ENCODE results near the gene ARHGAP22. TPM values are rescaled to one million over a fixed set of nuclear protein-coding genes. Genes with fewer than 3 reads are reported as not detected.

ARHGAP22 gene
- polyA plus RNA-seq, 1 of the 3 experiments (the other 2 are of a cell fraction) = 12.4 TPM

DNA sequence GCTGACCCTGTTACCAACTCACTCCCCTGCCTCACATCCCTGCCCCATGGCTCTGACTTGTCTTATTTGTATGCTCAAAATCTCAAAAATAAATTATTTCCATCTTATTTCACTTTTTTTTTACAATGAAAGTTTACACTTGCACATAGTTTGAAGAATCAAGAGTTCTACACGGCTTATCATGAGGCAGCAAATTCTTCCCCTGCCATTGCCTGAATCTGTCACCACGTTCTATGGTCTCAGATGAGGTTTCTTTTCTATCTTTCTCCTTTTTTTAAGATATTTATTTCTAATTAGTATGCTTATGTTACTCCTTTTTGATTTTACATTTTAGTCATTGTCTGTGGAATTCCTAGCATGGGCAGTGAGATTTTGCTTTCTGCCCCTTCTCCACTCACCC, 28.4 kb downstream of the ARHGAP22 start:
- DNase-seq = no peak
- Histone ChIP-seq H2AFZ (ENCODE audit: low read depth) (no peak overlapping the region), H3K4me1 (ENCODE audit: control insufficient read depth in 1 of 2, insufficient read depth in 2 of 2, low read depth in 1 of 2, low read length in 1 of 2) (peaks cover 16 to 20% of the 10 kb centered on the region in 2 experiments; a peak in 3 of 4 replicates), H3K4me2 (no peak overlapping the region), H3K9ac (no peak overlapping the region), H3K36me3 (replicated peaks in 1 of 2; ENCODE audit: control insufficient read depth in 1 of 2, insufficient read depth in 2 of 2, low read length in 1 of 2) (peaks cover 0 to 40% of the 10 kb centered on the region in 2 experiments), H3F3A (replicated peaks; ENCODE audit: insufficient read depth) (peaks cover 8% of the 10 kb centered on the region), H3K27ac (ENCODE audit: low read depth in 2 of 2, low read length in 1 of 2) (no peak overlapping the region), H3K27me3 (ENCODE audit: insufficient read depth) (no peaks in the 10 kb centered on the region), H3K9me3 (no peaks in the 10 kb centered on the region), H3K79me2 (ENCODE audit: insufficient read depth) (peaks cover 17% of the 10 kb centered on the region; the same call in 1 of the 2 replicates), H3K4me3 (ENCODE audit: low read depth in 2 of 2, low read length in 1 of 2) (no peak overlapping the region), H4K20me1 (ENCODE audit: insufficient read depth) (no peaks in the 10 kb centered on the region; the same call in 1 of the 2 replicates), H3K9me2 (no peaks in the 10 kb centered on the region)
- WGBS (ENCODE audit: low lambda C conversion rate) = 90% methylated on average over 2 of the region's 2 CpGs
- CTCF ChIA-PET = interaction anchor here (1.2 kb wide), 1 partner anchor 80 kb away, joined by 3 read pairs; no protein-coding TSS in a partner anchor
- POLR2A ChIA-PET = no interaction called here
- TF ChIP-seq EP300 (IDR thresholded peaks at IDR 0.05; ENCODE audit: borderline replicate concordance in 1 of 2, low read depth in 1 of 2, low read length in 1 of 2) = no peak
- no peak for TF ChIP-seq MEF2A (IDR thresholded peaks at IDR 0.05; ENCODE audit: borderline replicate concordance, low read depth)
- TF ChIP-seq NFIC (IDR thresholded peaks at IDR 0.05; ENCODE audit: borderline replicate concordance) = no peak

DNA sequence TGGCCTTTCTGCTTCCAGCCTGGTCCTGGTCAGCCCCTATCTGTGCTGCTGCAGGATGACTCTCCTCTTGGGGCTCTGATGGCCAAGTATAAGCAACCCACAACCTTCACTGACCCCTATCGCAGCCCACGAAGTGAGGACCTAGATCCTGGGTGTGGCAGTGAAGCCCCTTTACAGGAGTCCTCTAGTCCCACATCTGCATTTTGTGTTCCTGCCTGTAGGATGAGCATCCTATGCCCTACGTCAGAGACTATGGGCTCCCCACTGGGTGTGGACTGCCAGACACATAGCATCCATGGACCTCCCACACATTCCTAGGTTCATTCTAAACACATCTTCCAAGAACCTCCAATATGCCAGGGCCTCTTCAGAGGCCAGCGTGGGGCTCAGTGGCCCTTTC, 29.0 kb downstream of the ARHGAP22 start:
- Histone ChIP-seq H3K9ac (no peak overlapping the region), H3F3A (replicated peaks; ENCODE audit: insufficient read depth) (peaks cover 8% of the 10 kb centered on the region), H3K4me1 (ENCODE audit: control insufficient read depth in 1 of 2, insufficient read depth in 2 of 2, low read depth in 1 of 2, low read length in 1 of 2) (peaks cover 16 to 20% of the 10 kb centered on the region in 2 experiments; a peak in 3 of 4 replicates), H3K79me2 (ENCODE audit: insufficient read depth) (peaks cover 21% of the 10 kb centered on the region; the same call in 1 of the 2 replicates), H4K20me1 (ENCODE audit: insufficient read depth) (no peaks in the 10 kb centered on the region; the same call in 1 of the 2 replicates), H2AFZ (ENCODE audit: low read depth) (no peak overlapping the region), H3K4me2 (no peak overlapping the region), H3K27me3 (ENCODE audit: insufficient read depth) (no peaks in the 10 kb centered on the region), H3K36me3 (replicated peaks in 1 of 2; ENCODE audit: control insufficient read depth in 1 of 2, insufficient read depth in 2 of 2, low read length in 1 of 2) (peaks cover 0 to 34% of the 10 kb centered on the region in 2 experiments), H3K27ac (ENCODE audit: low read depth in 2 of 2, low read length in 1 of 2) (no peak overlapping the region), H3K9me2 (no peaks in the 10 kb centered on the region), H3K9me3 (no peaks in the 10 kb centered on the region), H3K4me3 (ENCODE audit: low read depth in 2 of 2, low read length in 1 of 2) (no peak overlapping the region)
- 96% methylated on average over 4 of the region's 4 CpGs for WGBS (ENCODE audit: low lambda C conversion rate)
- TF ChIP-seq, protein P1, sequence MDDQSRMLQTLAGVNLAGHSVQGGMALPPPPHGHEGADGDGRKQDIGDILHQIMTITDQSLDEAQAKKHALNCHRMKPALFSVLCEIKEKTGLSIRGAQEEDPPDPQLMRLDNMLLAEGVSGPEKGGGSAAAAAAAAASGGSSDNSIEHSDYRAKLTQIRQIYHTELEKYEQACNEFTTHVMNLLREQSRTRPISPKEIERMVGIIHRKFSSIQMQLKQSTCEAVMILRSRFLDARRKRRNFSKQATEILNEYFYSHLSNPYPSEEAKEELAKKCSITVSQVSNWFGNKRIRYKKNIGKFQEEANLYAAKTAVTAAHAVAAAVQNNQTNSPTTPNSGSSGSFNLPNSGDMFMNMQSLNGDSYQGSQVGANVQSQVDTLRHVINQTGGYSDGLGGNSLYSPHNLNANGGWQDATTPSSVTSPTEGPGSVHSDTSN (IDR thresholded peaks at IDR 0.05) = no peak
- TF ChIP-seq ELF1 (IDR thresholded peaks at IDR 0.05) = no peak
- no peak for TF ChIP-seq EZH2phosphoT487 (IDR thresholded peaks at IDR 0.05; ENCODE audit: borderline replicate concordance, low read depth)
- DNase-seq = no peak
- POLR2A ChIA-PET = no interaction called here
- CTCF ChIA-PET = interaction anchor here (1.2 to 3.8 kb wide), 2 partner anchors 24 to 81 kb away, joined by 3 to 15 read pairs; no protein-coding TSS in a partner anchor

DNA sequence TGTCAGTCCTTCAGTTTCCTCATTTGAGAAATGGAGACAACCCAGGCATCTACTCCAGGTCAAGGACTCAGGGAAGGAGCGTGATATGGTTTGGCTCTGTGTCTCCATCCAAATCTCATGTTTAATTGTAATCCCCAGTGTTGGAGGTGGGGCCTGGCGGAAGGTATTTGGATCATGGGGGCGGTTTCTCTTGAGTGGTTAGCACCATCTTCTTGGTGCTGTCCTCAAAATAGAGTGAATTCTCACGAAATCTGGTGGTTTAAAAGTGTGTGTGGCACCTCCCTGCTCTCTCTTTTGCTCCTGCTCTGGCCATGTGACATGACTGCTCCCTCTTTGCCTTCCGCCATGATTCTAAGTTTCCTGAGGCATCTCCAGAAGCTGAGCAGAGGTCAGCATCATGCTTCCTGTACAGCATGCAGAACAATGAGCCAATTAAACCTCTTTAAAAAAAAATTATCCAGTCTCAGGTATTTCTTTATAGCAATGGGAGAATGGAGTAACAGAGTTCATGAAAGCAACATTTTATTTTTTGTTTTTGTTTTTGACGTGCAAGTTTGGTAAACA, 30.0 kb downstream of the ARHGAP22 start:
- POLR2A ChIA-PET = no interaction called here
- no peaks in the 10 kb centered on the region for H3K9me2 ChIP-seq
- 78% methylated on average over 6 of the region's 6 CpGs for WGBS (ENCODE audit: low lambda C conversion rate)
- TF ChIP-seq FOXM1 (IDR thresholded peaks at IDR 0.05; ENCODE audit: low read depth) (no peak), TEAD4 (IDR thresholded peaks at IDR 0.05; ENCODE audit: borderline replicate concordance, insufficient read depth) (no peak), SIN3A (IDR thresholded peaks at IDR 0.05; ENCODE audit: borderline replicate concordance, low read depth, low read length) (no peak), FOXJ3 (CRISPR knock-in tag; IDR thresholded peaks at IDR 0.05) (no peak), POLR2AphosphoS5 (IDR thresholded peaks at IDR 0.05; ENCODE audit: low read depth, low read length) (no peak), MXI1 (IDR thresholded peaks at IDR 0.05; ENCODE audit: low read depth, low read length) (no peak), TAF1 (IDR thresholded peaks at IDR 0.05; ENCODE audit: borderline replicate concordance, low read depth, low read length) (no peak), RXRA (IDR thresholded peaks at IDR 0.05; ENCODE audit: borderline replicate concordance, low read depth) (no peak), SMC3 (IDR thresholded peaks at IDR 0.05; ENCODE audit: low read depth, low read length) (no peak), NFIC (IDR thresholded peaks at IDR 0.05; ENCODE audit: borderline replicate concordance) (no peak), ELF1 (IDR thresholded peaks at IDR 0.05) (no peak), EZH2phosphoT487 (IDR thresholded peaks at IDR 0.05; ENCODE audit: borderline replicate concordance, low read depth) (no peak)
- TF ChIP-seq, protein P1 (IDR thresholded peaks at IDR 0.05) = no peak
- TF ChIP-seq, protein P2, sequence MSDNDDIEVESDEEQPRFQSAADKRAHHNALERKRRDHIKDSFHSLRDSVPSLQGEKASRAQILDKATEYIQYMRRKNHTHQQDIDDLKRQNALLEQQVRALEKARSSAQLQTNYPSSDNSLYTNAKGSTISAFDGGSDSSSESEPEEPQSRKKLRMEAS (IDR thresholded peaks at IDR 0.05; ENCODE audit: low read depth) = no peak
- TF ChIP-seq, protein P3, sequence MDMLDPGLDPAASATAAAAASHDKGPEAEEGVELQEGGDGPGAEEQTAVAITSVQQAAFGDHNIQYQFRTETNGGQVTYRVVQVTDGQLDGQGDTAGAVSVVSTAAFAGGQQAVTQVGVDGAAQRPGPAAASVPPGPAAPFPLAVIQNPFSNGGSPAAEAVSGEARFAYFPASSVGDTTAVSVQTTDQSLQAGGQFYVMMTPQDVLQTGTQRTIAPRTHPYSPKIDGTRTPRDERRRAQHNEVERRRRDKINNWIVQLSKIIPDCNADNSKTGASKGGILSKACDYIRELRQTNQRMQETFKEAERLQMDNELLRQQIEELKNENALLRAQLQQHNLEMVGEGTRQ (IDR thresholded peaks at IDR 0.05; ENCODE audit: borderline replicate concordance, low read depth, low read length) = no peak

More for the DNA sequence above, 30.0 kb downstream of the ARHGAP22 start:
- H3K9ac ChIP-seq = no peak overlapping the region
- H2AFZ ChIP-seq (ENCODE audit: low read depth) = no peak overlapping the region
- H3K27me3 ChIP-seq (ENCODE audit: insufficient read depth) = no peaks in the 10 kb centered on the region
- H3K4me1 ChIP-seq (ENCODE audit: control insufficient read depth in 1 of 2, insufficient read depth in 2 of 2, low read depth in 1 of 2, low read length in 1 of 2) = peaks cover 16 to 18% of the 10 kb centered on the region in 2 experiments; a peak in 3 of 4 replicates
- H4K20me1 ChIP-seq (ENCODE audit: insufficient read depth) = no peaks in the 10 kb centered on the region; the same call in 1 of the 2 replicates
- no peak for DNase-seq
- CTCF ChIA-PET = interaction anchor here (1.2 to 3.8 kb wide), 3 partner anchors 23 to 82 kb away, joined by 3 to 18 read pairs (median 15); no protein-coding TSS in a partner anchor
- no peak overlapping the region for H3K4me3 ChIP-seq (ENCODE audit: low read depth in 2 of 2, low read length in 1 of 2)
- no peak overlapping the region for H3K4me2 ChIP-seq
- H3K36me3 ChIP-seq (replicated peaks in 1 of 2; ENCODE audit: control insufficient read depth in 1 of 2, insufficient read depth in 2 of 2, low read length in 1 of 2) = peaks cover 0 to 32% of the 10 kb centered on the region in 2 experiments
- no peak overlapping the region for H3K27ac ChIP-seq (ENCODE audit: low read depth in 2 of 2, low read length in 1 of 2)
- no peaks in the 10 kb centered on the region for H3K9me3 ChIP-seq
- peaks cover 31% of the 10 kb centered on the region; the same call in 1 of the 2 replicates for H3K79me2 ChIP-seq (ENCODE audit: insufficient read depth)
- H3F3A ChIP-seq (replicated peaks; ENCODE audit: insufficient read depth) = peaks cover 8% of the 10 kb centered on the region
